Hindlimb muscle (tissue), 1 donor: ENCODE results near the gene GGT5. TPM values are rescaled to one million over a fixed set of nuclear protein-coding genes. Genes with fewer than 3 reads are reported as not detected.
"Not testable (repeated sequence)": the region's sequence is repeated elsewhere in the genome, so short reads cannot be mapped to it uniquely, and the experiment has no call there.

ENCODE experiments used
- DNase-seq: peaks from one replicate; pipeline ENCODE4 v3.0.0-alpha.2; 2013
- polyA plus RNA-seq: library from polyadenylated mRNA; unstranded; fragments of 120-200 nt; gene quantifications from one replicate; pipeline ENCODE4 v1.2.1, GENCODE V29; 2013; ENCODE audit not compliant: insufficient read length

The GGT5 gene
- polyA plus RNA-seq, 1 donor = 13.7 TPM

DNA sequence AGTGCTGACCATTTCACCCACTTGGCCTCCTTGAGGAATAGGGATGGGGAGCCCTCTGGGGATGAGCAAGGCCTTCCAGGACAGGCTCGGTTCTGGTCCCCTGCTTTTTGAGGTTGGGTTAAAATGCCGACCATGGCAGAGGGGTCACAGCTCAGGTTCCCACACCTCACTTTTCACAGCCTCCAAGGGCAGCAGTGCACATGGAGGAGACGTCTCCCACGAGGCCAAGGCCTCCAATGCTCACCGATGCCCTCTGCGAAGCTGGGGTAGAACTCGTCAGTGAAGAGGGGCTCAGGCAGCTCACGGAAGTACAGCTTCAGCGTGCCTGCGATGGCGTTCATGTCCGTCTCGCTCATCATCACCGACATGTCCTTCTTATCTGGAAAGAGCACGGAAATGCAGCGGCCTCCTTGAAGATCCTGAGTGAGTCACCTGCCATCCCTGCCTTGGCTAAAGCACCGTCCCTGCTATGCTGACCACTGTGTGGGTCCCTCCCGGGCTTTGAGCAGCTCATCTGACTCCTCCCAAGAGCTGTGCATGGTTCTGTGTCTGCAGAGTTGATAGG lies 17.4 kb upstream of the GGT5 start:
- not testable (repeated sequence) for DNase-seq

DNA sequence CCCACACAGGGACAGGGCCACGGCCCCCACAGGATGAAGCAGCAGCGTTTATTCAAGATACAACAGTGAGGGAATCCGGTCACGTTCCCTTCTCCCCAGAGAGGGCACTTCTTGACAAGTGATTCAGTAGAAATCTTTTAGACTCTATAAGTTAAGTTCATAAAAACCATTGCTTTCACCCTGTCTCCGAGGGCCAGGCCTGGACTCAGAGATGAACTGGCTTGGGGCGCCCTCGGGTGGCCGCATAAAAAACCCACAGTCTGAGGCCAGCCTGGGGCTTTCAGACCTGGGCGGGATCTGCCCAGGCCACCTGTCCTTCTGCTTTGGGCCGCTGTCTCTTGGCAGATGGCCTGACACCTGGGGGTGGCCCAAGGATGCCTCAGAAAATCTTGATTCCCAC lies 14.6 kb upstream of the GGT5 start:
- DNase-seq = peak; percentile 58

DNA sequence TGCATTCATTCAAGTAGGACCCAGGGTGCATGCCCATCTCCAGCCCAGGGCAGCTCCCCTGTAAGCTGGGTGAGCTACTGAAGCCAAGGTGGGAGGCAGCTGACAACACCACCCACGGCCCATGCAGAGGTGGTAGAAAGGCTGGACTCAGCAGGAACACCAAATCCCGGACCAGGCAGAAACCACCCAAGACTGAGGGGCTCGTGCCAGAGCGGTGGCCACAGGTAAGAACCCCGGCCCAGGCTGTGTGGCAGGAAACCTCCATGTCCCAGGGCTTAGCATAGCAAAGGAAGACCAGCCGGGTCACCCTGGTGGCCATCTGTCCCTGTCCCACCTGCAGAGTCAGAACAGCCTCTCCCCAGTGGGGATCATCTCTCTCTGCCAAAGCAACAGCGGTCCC lies 11.9 kb upstream of the GGT5 start:
- DNase-seq = not testable (repeated sequence)

DNA sequence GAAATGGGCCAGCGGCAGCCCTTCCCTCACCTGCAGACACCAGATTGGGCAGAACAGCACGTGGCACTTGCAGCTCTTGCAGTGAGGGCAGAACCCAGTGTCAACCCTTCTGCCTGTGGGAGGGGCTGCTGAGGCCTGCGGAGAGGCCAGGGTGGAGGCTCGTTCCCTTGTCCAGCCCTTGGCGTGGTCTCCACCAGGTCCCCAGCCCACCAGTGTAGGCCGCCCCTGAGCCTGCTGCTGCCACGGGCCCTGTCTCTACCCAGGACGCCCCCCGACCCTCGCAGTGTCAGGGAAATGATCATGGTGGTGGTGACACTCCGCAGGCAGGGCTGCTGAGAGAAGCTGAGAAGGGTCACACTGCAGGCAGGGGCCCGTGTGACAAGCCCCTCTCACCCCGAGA lies 11.3 kb upstream of the GGT5 start:
- DNase-seq = not testable (repeated sequence)

DNA sequence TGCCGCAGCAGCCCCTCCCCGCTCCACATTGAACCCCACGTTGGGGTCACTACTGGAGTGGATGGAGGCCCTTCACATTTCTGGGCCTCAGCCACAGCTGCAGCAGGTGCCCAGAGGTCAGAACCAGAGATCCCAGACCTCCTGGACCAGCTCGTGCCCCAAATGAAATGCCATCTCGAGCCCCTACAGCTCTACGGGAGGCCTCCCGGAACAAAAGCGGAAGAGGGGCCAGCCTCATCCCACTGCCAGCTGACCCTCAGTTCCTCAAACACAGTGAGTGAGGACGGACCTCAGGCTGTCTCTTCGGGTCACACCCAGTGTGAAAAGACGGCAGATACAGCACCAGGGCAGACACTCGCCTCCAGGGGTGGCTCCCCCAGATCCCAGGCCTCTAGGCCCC lies 8.2 kb upstream of the GGT5 start:
- DNase-seq = not testable (repeated sequence)

DNA sequence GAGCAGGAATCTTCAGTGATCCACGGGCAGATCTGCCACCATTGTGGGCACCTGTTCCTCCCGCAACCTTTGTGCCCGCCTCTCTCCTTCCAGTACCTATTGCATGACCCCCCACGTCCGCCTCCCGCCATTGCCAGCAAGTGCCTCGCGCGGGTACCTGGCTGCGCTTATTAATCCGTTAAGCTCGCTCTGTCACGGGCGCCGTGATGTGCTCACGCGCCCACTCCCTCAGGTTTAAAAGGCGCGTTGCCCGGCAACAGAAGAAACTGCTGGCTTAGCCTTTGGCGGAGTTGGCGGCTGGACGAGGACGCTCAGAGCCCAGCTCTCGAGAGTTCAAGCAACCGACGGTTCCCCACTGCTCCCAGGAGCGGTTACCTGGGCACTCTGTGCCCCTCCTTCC lies 6.4 kb upstream of the GGT5 start:
- not testable (repeated sequence) for DNase-seq

DNA sequence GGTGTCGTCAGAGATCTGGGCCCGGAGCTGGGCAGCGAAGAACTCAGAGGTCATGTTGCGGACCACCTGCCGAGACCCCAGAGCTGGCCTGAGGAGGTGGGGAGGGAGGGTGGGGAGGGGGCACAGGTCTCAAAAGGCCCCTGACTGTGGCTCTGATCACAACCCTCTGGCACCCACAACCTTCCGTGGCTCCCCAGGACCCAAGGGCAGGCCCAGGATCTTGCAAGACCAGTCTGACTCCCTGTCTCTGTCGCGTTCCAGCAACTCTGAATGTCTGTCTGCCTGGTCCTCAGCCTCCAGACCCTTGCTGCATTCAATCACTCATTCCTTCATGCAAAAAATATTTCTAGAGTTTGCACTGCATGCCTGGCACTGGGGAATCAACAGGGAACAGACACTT lies 4.5 kb upstream of the GGT5 start:
- DNase-seq = not testable (repeated sequence)

DNA sequence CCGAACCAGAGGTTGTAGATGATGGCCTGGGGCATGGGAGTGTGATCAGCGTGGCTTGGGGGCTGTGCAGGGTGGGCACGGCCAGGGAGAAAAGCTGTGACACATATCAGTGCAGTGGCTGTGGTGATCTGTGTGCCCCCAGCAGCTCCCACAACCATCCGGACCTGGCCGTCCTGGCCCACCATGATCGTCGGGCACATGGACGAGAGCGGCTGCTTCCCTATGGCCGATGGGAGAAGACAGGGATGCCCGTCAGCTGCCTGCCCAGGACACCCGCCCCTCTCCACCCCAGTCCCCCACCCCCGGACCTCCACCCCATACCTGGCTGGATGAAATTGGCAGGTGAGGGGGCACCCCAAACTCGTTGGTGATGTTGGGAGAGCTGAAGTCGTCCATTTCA lies 3.7 kb upstream of the GGT5 start:
- DNase-seq = not testable (repeated sequence)

DNA sequence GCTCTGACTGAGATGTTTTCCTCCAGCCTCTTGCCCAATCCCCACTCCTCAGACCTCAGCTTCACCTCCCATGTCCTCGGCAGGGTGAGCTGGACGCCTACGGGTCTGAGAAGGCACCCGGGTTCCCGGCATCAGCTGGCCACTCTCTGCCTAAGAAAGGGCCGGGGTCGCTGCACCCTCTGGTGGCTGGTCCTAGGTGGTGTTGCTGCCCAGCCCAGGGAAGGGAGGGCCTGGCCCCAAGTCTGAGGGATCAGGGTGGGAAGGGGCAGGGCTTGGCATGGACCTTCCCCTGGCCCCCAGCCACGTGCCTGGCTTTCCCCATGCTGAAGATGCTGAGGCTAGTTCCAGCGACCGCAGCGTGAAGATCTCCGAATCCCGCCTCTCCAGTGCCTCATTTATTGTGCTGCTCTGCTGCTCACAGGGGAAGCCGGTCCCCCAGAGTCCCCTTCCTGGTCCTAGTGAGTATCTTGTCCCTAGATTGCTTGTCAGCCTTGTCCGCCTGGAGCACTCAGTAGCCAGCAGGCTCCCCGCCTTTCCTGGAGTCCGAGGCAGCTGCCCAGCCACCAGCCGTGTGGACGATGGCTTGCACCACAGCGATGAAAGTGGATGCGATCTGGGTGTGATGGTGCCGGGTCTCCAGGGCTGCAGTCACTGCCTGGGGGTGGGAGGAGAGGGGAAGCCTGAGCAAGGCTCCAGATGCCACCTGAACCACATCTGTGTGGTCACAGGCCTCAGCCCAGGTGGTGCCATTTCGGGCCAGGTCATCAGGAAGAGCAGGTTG lies 2.9 kb upstream of the GGT5 start:
- DNase-seq = peak; percentile 80

DNA sequence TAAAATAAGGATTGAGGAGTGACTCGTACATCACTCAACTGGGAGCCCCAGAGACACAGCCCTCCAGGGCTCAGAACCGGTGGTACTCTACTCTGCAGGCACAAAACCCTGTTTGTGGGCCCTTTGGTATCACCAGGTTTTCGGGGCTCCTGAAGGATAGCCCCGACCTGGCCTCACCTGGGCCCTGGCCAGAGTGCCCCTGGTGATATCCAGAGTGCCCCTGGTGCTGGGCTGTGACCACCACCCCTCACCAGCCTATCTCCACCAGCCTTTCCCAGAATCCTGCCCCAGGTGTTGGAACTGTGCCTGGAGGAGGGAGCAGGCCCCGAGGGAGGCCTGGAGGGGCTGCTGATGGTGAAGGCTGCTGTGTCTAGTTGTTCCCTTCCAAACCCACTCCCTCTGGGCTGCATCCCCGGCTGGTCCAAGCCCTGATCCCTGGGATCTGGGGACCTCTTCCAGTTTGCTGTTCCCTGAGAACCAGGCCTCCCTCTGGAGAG lies 2.2 kb upstream of the GGT5 start:
- no peak for DNase-seq

DNA sequence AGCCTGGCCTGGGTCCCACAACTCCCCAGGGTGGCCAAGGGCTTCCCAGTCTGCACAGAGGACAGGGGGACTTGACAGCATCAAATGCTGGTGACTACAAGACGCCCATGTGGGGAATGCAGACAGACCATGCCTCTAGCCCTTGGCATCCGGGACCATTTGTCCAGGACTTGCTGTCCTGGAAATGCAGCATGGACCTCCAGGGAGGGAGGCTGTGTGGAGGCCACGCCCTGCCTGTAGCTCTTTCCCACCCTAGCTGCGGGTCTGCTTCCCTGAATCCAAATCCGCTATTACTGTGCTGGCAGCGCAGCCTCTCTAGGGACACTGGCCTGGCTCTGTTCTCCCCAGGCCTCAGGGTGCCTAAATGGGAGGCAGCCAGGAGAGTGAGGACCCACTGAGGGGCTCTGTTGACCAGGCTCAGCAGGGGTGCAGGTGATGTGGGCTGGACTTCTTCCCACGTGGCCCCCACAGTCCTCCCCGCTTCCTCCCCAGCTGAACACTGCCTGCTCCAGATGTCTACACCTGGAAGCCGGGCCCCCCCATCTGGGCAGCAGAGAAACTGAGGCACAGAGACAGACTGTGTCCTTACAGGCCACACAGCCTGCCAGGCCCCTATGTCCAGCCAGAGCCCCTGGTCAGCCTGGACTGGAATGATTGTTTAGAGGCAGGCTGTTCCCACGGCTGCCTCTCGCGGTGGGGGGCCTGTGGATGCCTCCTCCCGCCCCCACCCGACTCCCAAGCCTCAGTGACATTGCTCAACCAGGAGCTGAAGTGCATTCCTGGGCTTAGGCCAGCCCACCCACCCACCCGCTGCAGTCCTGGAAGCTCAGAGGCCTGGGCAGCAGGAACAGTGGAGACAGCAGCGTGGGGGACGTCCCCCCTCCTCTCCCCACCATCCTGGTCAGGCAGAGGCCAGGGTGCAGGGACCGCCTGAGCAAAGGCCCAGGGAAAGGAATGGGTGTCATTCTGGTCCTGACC lies 991 bp upstream of the GGT5 start:
- peak; percentile 56 for DNase-seq

DNA sequence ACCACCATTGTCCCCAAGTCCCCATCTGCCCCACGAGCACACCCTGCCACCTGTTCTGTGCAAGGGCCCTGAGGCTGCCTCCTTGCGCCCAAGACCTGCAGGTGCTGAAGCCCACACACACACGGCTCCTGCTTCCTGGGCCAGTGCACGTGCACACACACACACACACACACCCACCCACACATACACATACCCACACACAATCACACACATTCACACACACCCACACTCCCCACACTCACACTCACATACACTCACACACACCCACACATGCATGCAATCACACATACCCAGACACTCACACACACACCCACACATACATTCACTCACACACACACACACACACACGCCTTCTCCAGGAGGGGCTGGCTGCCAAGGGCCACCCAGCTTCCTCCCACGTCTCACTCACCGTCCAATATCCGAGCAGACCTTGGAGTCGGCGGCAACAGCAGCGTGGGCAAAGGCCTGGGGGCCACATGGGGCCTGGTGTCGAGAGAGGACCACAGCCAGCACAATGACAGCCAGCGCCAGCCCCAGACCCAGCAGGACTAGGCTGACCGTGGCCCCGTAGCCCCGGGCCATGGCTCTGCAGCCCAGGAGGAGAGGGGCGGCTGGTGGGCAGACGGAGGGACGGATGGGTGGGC lies 616 bp downstream of the GGT5 start:
- peak; percentile 19 for DNase-seq

DNA sequence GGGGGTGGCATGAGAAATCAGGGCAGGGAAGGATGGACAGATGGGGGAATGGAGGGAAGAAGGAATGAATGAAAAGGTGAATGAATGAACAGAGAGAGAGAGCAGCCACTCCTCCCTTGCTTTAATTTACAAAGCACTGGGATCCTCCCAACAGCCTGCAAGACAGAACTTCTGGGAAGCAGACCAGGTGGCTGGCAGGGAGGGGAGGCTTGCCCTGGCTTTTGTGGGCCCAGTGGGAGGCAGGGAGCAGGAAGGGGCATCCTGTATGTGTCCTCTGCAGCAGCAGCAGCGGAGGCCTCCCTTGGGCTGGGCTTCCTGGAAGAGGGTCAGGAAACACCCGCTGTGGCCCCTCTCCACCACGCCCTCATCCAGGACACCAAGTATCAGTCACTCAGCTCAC lies 1.5 kb downstream of the GGT5 start:
- DNase-seq = peak; percentile 19

DNA sequence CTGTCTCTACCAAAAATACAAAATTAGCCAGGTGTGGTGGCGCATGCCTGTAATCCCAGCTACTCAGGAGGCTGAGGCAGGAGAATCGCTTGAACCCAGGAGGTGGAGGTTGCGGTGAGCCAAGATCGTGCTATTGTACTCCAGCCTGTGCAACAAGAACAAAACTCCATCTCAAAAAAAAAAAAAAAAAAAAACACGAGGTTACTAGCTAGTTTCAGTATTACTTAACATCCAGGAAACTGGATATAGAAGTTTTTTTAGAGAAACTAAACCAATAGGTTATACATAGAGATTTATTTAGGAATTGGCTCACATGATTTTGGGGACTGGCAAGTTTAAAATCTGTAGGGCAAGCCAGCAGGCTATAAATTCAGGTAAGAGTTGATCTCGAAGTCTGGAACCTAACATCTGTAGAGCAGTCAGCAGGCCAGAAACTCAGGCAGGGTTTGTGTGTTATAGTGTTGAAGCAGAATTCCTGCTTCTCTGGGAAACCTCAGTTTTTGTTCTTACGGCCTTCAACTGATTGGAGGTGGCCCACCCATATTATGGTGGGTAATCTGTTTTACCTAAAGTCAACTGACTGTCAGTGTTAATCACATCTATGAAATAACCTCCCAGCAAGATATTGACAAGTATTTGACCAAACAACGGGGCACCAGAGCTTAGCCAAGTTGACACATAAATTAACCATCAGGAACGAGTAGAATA lies 3.7 kb downstream of the GGT5 start:
- not testable (repeated sequence) for DNase-seq

DNA sequence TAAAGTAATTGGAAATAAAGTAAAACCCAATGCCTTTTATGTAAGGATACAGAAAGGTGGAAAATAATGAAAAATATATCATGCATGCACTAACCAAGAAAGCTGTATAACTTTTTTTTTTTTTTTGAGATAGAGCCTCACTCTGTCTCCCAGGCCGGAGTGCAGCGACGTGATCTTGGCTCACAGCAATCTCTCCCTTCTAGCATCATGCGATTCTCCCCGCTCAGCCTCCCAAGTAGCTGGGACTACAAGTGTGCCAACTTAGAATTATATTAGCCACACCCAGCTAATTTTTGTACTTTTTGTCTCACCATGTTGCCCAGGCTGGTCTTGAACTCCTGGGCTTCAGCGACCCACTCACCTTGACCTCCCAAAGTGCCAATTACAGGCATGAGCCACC lies 4.5 kb downstream of the GGT5 start:
- no peak for DNase-seq

DNA sequence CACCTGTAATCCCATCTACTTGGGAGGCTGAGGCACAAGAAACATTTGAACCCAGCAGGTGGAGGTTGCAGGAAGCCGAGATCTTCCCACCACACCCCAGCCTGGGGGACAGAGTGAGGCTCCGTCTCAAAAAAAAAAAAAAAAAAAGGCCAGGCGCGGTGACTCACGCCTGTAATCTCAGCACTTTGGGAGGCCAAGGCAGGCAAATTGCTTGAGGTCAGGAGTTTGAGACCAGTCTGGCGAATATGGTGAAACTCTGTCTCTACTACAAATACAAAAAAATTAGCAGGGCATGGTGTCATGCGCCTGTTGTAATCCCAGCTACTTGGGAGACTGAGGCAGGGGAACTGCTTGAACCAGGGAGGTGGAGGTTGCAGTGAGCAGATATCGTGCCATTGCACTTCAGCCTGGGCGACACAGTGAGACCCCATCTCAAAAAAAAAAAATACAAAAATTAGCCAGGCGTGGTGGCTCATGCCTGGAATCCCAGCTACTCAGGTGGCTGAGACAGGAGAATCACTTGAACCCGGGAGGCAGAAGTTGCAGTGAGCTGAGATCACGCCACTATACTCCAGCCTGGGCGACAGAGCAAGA lies 6.7 kb downstream of the GGT5 start:
- not testable (repeated sequence) for DNase-seq

DNA sequence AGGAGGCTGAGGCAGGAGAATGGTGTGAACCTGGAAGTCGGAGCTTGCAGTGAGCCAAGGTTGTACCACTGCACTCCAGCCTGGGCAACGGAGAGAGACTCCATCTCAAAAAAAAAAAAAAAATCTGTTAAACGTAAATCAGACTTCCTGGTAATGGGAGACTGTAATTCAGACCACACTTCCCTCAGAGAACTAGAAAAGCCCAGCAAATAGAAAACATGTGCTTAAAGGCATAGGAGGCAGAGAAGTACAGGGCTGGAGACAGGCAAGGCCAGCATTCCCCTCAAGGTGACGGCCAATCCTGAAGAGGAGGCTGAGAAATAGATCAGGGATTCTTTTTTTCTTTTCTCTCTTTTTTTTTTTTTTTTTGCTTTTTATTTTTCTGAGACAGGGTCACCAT lies 8.2 kb downstream of the GGT5 start:
- DNase-seq = no peak

DNA sequence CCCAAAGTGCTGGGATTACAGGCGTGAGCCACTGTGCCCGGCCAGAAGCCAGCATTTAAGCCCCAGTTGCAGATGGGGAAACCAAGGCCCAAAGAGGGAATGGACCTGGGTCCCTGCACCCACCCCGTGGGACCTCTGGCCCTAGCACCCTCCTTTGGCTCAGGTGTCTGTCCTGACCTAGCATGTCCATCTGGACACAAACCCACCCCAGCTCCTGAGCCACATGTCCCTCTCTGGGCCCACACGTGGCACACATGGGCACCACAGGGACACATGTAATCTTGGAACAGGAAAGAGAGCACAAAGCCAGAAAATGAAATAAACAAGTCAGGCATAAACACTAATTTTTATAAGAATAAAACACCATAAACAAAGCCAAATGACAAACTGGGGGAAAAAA lies 9.6 kb downstream of the GGT5 start:
- no peak for DNase-seq

DNA sequence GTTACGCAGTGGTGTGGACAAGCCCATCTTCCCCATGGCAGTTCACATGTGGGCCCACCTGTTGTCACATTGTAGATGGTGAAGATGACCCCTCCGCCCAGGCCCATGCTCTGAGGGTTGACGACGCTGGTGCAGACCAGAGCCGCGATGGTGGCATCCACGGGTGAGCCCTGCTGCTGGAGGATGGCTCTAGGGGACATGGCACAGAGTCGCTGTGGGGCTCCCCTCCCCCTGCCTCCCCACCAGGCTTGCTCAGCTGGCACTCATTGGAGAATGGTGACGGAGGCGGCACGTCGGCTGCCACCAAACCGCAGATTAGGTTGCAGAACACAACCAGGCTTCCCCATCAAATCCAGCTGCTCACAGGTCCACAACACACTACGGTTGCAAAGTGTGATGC lies 11.1 kb downstream of the GGT5 start:
- no peak for DNase-seq

DNA sequence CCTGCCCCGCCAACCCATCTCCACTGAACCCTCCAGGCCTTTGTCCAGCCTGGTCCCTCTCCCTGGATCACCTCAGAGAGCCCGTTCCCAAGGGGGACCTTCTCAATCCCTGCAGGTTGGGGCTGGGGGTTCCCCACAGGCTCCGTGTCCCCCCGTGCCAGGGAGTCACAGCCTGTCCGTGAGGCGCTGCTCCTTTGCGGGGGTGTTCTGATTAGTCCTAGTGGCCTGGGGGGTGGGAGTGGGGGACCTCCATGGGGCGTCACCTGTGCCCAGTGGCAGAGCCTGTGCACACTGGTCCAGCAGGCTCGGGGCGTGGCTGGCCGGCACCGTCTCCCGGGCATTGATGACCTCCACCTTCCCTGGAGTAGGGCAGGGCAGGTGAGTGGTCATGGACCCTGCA lies 11.6 kb downstream of the GGT5 start:
- DNase-seq = no peak

DNA sequence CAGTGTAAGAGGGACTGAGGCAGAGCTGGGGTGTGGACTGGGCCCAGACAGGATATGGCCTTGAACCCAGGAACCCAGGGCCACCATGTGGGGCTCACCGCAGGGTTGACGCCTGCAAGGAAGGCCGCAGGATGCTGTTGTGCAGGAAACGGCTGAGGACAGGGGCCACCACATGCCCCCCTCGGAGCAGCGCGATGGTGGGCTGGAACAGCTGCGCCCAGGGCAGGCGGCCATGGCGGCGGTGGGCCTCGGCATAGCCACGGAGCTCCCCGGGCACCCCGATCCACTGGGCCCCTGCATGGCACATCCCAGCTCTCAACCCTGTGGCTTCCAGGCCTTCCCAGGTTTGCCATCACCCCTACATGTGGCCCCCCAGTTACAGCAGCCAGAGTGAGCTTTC lies 12.2 kb downstream of the GGT5 start:
- DNase-seq = no peak

DNA sequence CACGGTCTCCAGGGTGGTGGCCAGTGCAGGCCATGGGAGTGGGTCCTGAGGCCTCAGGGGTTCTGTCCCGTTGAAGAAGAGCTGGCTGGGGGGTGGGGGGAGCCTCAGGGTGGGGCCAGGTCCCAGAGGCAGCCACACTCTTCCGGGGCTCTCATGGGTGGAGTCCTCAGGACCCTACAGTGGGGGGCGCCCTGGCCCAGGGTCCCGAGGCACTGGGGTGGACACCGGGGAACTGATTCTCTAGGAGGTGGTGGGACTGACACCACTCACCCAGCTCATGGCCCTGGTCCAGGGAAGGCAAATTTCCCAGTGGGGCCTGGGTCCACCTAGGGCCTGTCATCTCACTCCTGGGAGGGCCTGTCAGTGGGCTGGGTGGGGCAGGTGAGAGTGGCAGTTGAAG lies 12.8 kb downstream of the GGT5 start:
- no peak for DNase-seq
